Measurements from ENCODE around the gene TMIE.
A peak's percentile ranks its signal among the peaks of the same experiment; 100 is the strongest.

DNA sequence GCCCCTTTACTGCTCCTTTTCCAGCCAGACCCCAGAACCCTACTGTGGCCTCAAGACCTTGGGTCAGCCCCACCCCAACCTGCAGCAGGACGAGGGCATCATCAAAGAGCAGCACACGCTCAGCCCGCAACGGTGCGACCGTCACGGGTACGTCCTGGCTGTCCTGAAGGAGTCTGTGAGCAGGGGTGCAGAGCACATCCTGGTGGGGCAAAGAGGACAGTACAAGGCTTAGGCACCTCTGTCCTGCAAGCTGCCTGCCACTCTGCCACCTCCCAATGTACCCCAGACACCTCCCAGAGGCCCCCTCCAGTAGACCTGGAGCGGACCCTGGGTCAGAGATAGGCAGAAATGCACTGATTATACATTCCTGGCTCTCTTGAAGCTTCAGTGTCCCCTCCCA is 15.7 kb upstream of the TMIE start:
- TF ChIP-seq, protein P1, sequence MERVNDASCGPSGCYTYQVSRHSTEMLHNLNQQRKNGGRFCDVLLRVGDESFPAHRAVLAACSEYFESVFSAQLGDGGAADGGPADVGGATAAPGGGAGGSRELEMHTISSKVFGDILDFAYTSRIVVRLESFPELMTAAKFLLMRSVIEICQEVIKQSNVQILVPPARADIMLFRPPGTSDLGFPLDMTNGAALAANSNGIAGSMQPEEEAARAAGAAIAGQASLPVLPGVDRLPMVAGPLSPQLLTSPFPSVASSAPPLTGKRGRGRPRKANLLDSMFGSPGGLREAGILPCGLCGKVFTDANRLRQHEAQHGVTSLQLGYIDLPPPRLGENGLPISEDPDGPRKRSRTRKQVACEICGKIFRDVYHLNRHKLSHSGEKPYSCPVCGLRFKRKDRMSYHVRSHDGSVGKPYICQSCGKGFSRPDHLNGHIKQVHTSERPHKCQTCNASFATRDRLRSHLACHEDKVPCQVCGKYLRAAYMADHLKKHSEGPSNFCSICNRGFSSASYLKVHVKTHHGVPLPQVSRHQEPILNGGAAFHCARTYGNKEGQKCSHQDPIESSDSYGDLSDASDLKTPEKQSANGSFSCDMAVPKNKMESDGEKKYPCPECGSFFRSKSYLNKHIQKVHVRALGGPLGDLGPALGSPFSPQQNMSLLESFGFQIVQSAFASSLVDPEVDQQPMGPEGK (CRISPR knock-in tag; IDR thresholded peaks at IDR 0.05; ENCODE audit: borderline replicate concordance), result no peak
- no peak for TF ChIP-seq ZNF41 (CRISPR knock-in tag; conservative IDR thresholded peaks at IDR 0.05)
- TF ChIP-seq, protein P2, sequence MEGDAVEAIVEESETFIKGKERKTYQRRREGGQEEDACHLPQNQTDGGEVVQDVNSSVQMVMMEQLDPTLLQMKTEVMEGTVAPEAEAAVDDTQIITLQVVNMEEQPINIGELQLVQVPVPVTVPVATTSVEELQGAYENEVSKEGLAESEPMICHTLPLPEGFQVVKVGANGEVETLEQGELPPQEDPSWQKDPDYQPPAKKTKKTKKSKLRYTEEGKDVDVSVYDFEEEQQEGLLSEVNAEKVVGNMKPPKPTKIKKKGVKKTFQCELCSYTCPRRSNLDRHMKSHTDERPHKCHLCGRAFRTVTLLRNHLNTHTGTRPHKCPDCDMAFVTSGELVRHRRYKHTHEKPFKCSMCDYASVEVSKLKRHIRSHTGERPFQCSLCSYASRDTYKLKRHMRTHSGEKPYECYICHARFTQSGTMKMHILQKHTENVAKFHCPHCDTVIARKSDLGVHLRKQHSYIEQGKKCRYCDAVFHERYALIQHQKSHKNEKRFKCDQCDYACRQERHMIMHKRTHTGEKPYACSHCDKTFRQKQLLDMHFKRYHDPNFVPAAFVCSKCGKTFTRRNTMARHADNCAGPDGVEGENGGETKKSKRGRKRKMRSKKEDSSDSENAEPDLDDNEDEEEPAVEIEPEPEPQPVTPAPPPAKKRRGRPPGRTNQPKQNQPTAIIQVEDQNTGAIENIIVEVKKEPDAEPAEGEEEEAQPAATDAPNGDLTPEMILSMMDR (IDR thresholded peaks at IDR 0.05 in 2 of 3, conservative IDR thresholded peaks at IDR 0.05 in 1 of 3; ENCODE audit: insufficient read depth in 2 of 3, low read depth in 1 of 3, low read length in 3 of 3), result peak in 2 of 3 experiments; percentile 19 to 24; a peak in 1 of 6 replicates
- no peak for TF ChIP-seq SMC3 (conservative IDR thresholded peaks at IDR 0.05; ENCODE audit: insufficient read depth, low read depth, low read length)
- TF ChIP-seq ZNF263 (CRISPR knock-in tag; IDR thresholded peaks at IDR 0.05; ENCODE audit: borderline replicate concordance), result no peak

Data from K562 (cell line).